Peyer's patch (tissue), 4 donors: ENCODE data around the gene PSMD8.

ENCODE experiments used
- CTCF ChIP-seq, 6 experiments: fragments of 450-650 bp in 4 of 6; fragments of 200-600 bp in 2 of 6; sonication (generic) in 1 of 6; IDR thresholded peaks; one replicate each; pipeline ENCODE4 v1.5.1; 2017 to 2019; ENCODE audit warnings: antibody characterized with exemption in 6 of 6, mild to moderate bottlenecking in 3 of 6, moderate library complexity in 1 of 6
- POLR2A ChIP-seq, 2 donors: fragments of 450-650 bp; IDR thresholded peaks; one replicate each; pipeline ENCODE4 v1.5.1; 2017; ENCODE audit warnings: antibody characterized with exemption in 2 of 2, mild to moderate bottlenecking in 2 of 2, moderate library complexity in 2 of 2

DNA sequence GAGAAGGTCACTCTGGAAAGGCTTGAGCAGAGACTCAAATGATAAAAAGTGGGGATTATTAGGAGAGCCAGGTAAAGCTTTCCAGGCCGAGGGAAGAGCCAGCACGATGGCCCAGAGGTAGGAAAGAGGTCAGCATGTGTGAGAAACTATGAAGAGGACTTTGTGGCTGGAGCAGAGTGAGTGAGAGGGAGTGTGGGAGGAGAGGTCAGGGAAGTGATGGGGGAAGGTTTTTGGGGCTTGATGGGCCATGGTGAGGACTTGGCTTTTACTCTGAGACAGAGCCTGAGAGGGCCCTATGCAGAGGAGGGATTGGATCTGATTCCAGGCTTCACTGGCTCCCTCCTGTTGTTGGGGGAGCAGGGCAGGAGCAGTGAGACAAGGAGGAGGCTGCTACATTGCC lies 33.4 kb upstream of the PSMD8 start:
- TF ChIP-seq POLR2A (IDR thresholded peaks at IDR 0.05) (no peak), CTCF (IDR thresholded peaks at IDR 0.05) (no peak)
